HL-60 (cell line): Measurements from ENCODE around the gene CNN3.

Experiments
- DNase-seq, 2 experiments: peaks; one replicate each; pipeline ENCODE4 v3.0.0-alpha.2; 2010 to 2020; ENCODE audit warnings: low read depth in 1 of 2, low spot score in 1 of 2
- H3K27ac ChIP-seq: fragments of 250-450 bp; sonication (Bioruptor Pico); replicated peaks from 2 replicates; pipeline ENCODE4 v1.5.1; 2020; ENCODE audit warnings: mild to moderate bottlenecking, moderate library complexity
- H3K27me3 ChIP-seq: fragments of 250-450 bp; sonication (Bioruptor Pico); 2 replicates; pipeline ENCODE4 v1.5.1; 2021; ENCODE audit warnings: mild to moderate bottlenecking, moderate library complexity; ENCODE audit not compliant: insufficient read depth, poor library complexity, severe bottlenecking
- H3K4me3 ChIP-seq: replicated peaks from 2 replicates; pipeline ENCODE4 v1.5.1; 2011; ENCODE audit warnings: mild to moderate bottlenecking, control low read depth, low read length; ENCODE audit not compliant: insufficient read depth
- GABPA ChIP-seq: IDR thresholded peaks from 2 replicates; pipeline ENCODE4 v1.6.1; 2012; ENCODE audit warnings: low read depth
- POLR2AphosphoS5 ChIP-seq: IDR thresholded peaks from 2 replicates; pipeline ENCODE4 v1.6.1; 2012; ENCODE audit warnings: low read depth
- REST ChIP-seq: IDR thresholded peaks from 2 replicates; pipeline ENCODE4 v1.6.1; 2012; ENCODE audit warnings: low read depth; ENCODE audit not compliant: insufficient replicate concordance
- SPI1 ChIP-seq: IDR thresholded peaks from 2 replicates; pipeline ENCODE4 v1.6.1; 2012; ENCODE audit warnings: low read depth, mild to moderate bottlenecking, borderline replicate concordance
- TF ChIP-seq, protein P1 (sequence below): IDR thresholded peaks from one replicate; pipeline ENCODE4 v1.5.1; 2011; ENCODE audit warnings: low read length, control low read depth, inconsistent platforms; ENCODE audit not compliant: insufficient read depth

CNN3 gene

GRCh38 chr1:94951509-94952208 lies 24.7 kb upstream of the CNN3 start:
- no peak for TF ChIP-seq SPI1
- TF ChIP-seq GABPA: no peak
- TF ChIP-seq REST: no peak
- Histone ChIP-seq H3K27ac (no peak overlapping the region), H3K4me3 (no peak overlapping the region), H3K27me3 (no peaks in the 10 kb centered on the region)
- DNase-seq: no peak

- no peak overlapping the region for H3K27ac ChIP-seq
- DNase-seq: no peak
- H3K4me3 ChIP-seq: no peak overlapping the region
- no peaks in the 10 kb centered on the region for H3K27me3 ChIP-seq
- TF ChIP-seq REST (no peak), SPI1 (no peak), GABPA (no peak), POLR2AphosphoS5 (no peak)
- TF ChIP-seq, protein P1, sequence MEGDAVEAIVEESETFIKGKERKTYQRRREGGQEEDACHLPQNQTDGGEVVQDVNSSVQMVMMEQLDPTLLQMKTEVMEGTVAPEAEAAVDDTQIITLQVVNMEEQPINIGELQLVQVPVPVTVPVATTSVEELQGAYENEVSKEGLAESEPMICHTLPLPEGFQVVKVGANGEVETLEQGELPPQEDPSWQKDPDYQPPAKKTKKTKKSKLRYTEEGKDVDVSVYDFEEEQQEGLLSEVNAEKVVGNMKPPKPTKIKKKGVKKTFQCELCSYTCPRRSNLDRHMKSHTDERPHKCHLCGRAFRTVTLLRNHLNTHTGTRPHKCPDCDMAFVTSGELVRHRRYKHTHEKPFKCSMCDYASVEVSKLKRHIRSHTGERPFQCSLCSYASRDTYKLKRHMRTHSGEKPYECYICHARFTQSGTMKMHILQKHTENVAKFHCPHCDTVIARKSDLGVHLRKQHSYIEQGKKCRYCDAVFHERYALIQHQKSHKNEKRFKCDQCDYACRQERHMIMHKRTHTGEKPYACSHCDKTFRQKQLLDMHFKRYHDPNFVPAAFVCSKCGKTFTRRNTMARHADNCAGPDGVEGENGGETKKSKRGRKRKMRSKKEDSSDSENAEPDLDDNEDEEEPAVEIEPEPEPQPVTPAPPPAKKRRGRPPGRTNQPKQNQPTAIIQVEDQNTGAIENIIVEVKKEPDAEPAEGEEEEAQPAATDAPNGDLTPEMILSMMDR: no peak
Observed at GRCh38 chr1:94951046-94951445, 24.1 kb upstream of the CNN3 start.

GRCh38 chr1:94949681-94950661 lies 23.1 kb upstream of the CNN3 start:
- Histone ChIP-seq H3K27me3 (no peaks in the 10 kb centered on the region), H3K4me3 (no peak overlapping the region), H3K27ac (no peak overlapping the region)
- no peak for DNase-seq
- TF ChIP-seq POLR2AphosphoS5: no peak
- TF ChIP-seq SPI1: no peak
- TF ChIP-seq GABPA: no peak

DNA sequence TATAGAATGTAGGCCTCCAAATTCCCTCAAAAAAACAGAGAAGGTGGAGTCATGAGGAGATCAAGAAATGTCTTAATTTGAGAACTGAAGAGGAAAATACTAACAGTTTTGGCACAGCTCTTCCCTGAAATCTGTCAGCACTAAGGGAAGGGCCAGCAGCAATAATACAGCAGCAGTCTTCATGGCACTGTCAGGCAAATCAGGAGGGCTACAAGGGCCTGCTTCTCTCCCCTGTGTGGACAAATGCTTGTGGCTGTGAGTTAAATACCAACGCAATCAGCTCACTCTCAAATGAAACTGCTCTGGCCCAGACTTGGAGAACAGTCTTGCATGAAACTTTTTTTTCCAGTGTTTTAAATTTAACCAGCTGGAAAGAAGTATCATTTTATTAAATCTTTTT lies 20.5 kb upstream of the CNN3 start:
- TF ChIP-seq REST (no peak), POLR2AphosphoS5 (no peak), GABPA (no peak), SPI1 (no peak)
- TF ChIP-seq, protein P1: no peak
- no peak for DNase-seq
- Histone ChIP-seq H3K27me3 (no peaks in the 10 kb centered on the region), H3K4me3 (no peak overlapping the region), H3K27ac (no peak overlapping the region)
